K562 treated with DMSO at 1 percent for 24 hours (cell line): ENCODE results near the gene ZNF568. TPM values are rescaled to one million over a fixed set of nuclear protein-coding genes. Genes with fewer than 3 reads are reported as not detected.

ENCODE experiments used
- total RNA-seq: library from RNA; unstranded; fragments of 300-600 nt; gene quantifications from 2 replicates; pipeline ENCODE4 v1.2.3, GENCODE V29; 2022; ENCODE audit warnings: low read depth; ENCODE audit not compliant: insufficient read depth

Gene ZNF568
- total RNA-seq: 0.17 TPM in 1 of 2 replicates, not detected in the other

GRCh38 chr19:36915992-36916830 is at the start of gene ZNF568, which contains the start of gene ZNF829:
TSS of gene ZNF568 (plus strand) at chr19:36916332. CDS start at chr19:36922771, 6,439 bp downstream.
TSS of gene ZNF829 (minus strand) at chr19:36916291. CDS start at chr19:36915167, 1,124 bp downstream.

Other genes with a start within 250 kb of the ZNF568 start
- gene ZNF461, start 249.5 kb upstream of the ZNF568 start, total RNA-seq: 1.5 and 3.1 TPM in 2 replicates
- 1.8 and 2.3 TPM in 2 replicates for gene ZNF567, start 228.7 kb upstream of the ZNF568 start, total RNA-seq
- gene ZNF850, start 143.5 kb upstream of the ZNF568 start, total RNA-seq: 0.90 and 2.7 TPM in 2 replicates
- 0.64 and 2.1 TPM in 2 replicates for gene ZNF790, start 77.9 kb upstream of the ZNF568 start, total RNA-seq
- gene ZNF345, start 65.5 kb upstream of the ZNF568 start, total RNA-seq: 0.21 and 1.3 TPM in 2 replicates
- 0.15 TPM in 1 of 2 replicates, not detected in the other for gene ZNF829, start within 50 bp of the ZNF568 start, total RNA-seq
- gene ZNF420, start 162.1 kb downstream of the ZNF568 start, total RNA-seq: 2.8 and 4.2 TPM in 2 replicates